GM18520 (cell line): ENCODE measurements around the gene GGNBP2.

Source experiments
- ATAC-seq: cut with Tn5 transposase; IDR thresholded peaks from one replicate; pipeline ENCODE4 v1.9.1; 2021; ENCODE audit not compliant: unreplicated experiment

GGNBP2 gene

DNA sequence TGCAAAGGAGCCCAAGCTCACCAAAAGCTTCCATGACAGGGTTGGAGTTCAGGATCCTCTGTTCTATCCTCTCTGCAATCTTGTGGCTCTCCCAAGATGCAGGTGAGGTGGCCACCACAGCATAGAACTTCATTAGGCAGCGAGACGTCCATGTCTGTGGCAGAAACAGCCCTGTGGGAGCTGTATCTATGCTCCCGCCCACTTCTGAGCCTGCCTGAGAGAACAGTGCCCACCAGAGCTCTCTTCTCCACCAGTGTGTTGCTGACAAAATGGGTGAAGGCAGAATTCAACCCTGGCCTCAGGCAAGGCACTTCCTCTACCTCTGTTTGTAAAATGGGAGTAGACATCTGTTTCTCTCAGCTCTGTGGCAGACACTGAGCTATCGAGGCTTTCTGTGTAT is 28.9 kb upstream of the GGNBP2 start:
- no peak for ATAC-seq

- ATAC-seq: no peak
Measured at GRCh38 chr17:36523113-36523512, 21.6 kb upstream of the GGNBP2 start.

DNA sequence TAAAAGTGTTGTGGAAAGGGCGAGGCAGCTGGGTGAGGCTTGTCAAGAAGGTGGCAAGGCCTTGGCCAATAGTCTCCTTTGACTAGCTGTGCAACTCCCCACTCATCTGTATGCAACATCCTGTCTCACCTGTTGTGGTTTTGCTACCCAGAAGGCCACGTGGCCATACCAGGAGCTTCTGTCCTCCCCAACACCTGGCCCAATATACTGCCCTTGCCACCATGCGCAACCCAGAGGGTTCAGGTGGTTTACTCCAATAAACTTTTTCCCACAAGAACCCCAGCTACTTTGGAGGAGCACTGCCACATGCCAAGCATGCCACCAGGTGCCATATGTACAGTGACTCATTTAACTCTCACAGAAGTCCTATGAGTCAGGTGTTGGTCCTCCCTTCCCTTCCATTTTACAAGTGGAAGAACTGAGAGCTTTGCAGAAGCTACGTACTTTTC is 20.3 kb upstream of the GGNBP2 start:
- ATAC-seq: no peak

- ATAC-seq: no peak
Measured at GRCh38 chr17:36525113-36525512, 19.6 kb upstream of the GGNBP2 start.

DNA sequence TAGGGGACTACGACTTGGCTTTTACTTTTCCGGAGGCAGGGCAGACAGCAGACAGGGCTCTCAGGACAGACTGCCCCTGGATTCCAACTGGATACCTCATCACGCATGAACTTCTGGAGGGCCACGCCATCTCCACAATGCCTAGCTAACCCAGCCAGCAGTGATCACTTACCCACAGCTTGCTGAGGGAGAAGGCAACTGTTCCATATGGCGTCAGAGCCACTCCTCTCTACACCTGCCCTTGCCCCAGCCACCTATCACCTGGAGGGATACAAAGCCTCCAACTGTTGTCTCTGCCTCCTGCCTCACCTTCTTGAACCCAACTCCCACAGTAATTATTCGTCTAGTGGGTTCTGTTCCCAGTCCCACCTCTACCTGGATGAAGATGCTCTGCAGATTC is 18.8 kb upstream of the GGNBP2 start:
- no peak for ATAC-seq

GRCh38 chr17:36527621-36528250 is 17.0 kb upstream of the GGNBP2 start:
- no peak for ATAC-seq

GRCh38 chr17:36529121-36529520 is 15.6 kb upstream of the GGNBP2 start:
- no peak for ATAC-seq

DNA sequence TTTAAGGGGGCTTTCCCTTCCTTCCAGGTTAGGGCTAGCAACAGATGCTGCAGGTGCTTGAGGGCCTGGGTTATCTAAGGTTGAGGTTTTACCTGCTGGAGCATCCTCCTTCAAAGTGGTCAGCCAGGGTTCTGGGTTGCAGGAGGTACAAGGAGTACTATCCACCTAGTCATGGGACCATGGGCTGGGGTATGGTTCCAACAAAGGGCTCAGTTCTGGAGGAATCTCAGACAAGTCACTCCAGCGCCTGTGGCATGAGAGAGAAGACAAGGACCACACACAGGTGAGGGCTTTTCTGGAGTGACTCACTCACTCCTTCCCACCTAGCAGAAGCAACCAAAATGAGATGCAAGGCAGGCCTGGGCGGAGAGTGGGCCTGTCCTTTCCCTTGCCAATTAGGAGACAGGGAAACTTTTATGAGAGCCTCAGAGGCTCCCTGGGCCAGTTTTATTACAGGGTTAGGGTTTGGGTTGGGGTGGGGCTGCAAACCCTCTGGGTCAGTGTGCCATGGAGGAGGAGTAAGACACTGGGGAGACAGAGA is 12.2 kb upstream of the GGNBP2 start:
- no peak for ATAC-seq

GRCh38 chr17:36533935-36534839 is 10.5 kb upstream of the GGNBP2 start:
- peak; percentile 22 for ATAC-seq

DNA sequence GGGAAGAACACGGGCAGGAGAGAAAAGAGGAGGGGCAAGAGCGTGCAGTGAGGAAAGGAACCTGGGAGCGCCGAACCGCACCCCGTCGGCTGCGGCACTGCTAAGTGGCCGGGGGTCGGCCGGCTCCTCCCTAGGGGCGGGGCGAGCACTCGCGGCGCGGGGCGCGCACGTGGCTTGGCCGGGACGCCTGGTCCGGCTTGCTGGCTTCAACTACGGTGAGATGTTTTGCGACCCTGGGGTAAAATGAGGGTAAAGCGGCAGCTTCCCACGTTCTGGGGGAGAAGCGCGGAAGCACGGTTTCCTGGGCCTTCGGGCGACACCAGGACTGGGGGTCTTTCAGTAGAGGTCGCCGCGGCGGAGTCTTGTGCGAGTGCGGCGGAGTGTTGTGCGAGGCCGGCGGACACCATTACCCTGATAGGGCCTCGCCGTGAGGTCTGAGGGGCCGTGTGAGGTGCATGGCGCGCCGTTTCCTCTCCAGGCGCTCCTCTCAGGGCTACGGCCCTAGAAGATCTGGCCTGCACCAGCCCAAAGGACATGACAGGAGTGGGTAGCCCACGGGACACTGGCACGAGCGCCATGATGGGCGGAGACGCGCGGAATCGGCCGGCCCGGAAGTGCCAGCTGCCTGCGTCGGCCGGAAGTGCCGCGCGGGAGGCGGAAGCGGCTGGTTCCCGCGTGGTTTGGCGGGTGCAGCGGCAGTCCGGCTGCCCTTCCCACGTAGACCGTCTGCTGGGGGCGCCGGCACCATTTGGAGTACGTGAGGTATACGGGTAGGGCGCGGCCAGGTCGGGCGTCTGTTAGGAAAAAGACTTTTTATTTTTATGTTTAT is 9.7 kb upstream of the GGNBP2 start, which contains the start of the genes MYO19 and PIGW:
TSS of gene MYO19 (minus strand) at position 29 of the 829 bp plus-strand sequence. CDS start 2,330 bp downstream, outside the sequence.
TSS of gene PIGW (plus strand) at position 148 of the 829 bp plus-strand sequence. CDS start 2,115 bp downstream, outside the sequence.
- ATAC-seq: peak; percentile 55

- no peak for ATAC-seq
Measured at GRCh38 chr17:36535669-36536081, 9.0 kb upstream of the GGNBP2 start.

DNA sequence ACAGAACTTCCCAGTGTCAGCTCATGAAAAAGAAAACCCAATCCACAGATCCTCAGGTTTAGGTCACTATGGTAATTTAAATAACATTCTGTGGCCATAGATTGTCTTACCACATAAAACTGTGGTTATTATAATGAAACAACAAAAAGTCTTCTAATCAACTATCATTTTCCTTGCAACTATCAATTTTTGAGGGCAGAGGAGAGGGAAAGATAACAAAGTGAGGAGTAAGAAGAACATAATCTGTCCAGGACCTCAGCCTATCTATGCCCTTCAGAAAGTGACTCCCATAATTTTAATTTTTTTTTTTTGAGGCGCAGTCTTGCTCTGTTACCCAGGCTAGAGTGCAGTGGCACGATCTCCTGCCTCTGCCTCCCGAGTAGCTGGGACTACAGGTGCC is 4.0 kb upstream of the GGNBP2 start:
- no peak for ATAC-seq

GRCh38 chr17:36542755-36543154 is 2.0 kb upstream of the GGNBP2 start:
- ATAC-seq: no peak

DNA sequence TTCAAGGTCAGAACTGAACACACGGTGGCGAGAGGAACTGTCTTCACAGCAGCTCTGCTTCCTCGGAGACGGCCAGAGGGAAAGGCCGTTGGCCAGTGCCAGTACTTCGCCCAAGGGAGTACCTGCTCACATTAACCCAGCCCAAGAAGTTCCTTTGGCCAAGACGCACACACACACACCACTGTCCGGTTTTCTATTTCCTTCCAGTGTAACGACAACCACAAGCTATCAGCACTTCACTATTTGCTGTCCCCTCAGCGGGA is 744 bp upstream of the GGNBP2 start:
- ATAC-seq: no peak

DNA sequence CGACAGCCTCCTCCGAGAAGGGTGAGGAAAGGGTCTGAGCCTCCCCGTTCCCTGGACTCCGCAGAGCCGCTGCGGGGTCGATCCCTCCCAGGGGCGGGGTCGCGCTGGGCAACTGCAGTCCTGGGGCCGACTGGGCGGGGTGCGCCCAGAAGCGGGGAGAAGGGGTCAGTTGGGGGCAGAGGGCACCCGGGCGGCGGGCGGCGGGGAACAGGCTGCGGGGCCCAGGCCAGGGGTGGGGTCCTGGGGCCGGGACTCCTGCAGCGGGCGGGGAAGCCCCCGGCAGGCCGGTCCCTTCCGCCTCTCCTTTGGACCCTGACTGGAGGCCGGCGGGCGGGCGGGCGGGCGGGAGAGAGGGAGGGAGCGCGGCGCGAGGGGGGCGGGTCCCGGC is 352 bp downstream of the GGNBP2 start:
- ATAC-seq: peak; percentile 19

- ATAC-seq: peak; percentile 56
Measured at GRCh38 chr17:36545465-36546417, 1.0 kb downstream of the GGNBP2 start.

- no peak for ATAC-seq
Measured at GRCh38 chr17:36546418-36547093, 1.8 kb downstream of the GGNBP2 start.

- ATAC-seq: no peak
Measured at GRCh38 chr17:36547776-36548175, 3.1 kb downstream of the GGNBP2 start.
